Measurements from ENCODE around the gene SNTG2.
"Not testable (repeated sequence)": the region's sequence is repeated elsewhere in the genome, so short reads cannot be mapped to it uniquely, and the experiment has no call there.

Gene SNTG2

GRCh38 chr2:1101011-1101782, 150.5 kb downstream of the SNTG2 start:
- no peak for DNase-seq

GRCh38 chr2:1101982-1102590, 151.4 kb downstream of the SNTG2 start:
- no peak for DNase-seq

GRCh38 chr2:1104364-1104763, 153.7 kb downstream of the SNTG2 start:
- DNase-seq, result no peak

- DNase-seq, result not testable (repeated sequence)
Measured at GRCh38 chr2:1106344-1106743, 155.7 kb downstream of the SNTG2 start.

GRCh38 chr2:1115843-1116539, 165.3 kb downstream of the SNTG2 start:
- no peak for DNase-seq

GRCh38 chr2:1117569-1117968, 166.9 kb downstream of the SNTG2 start:
- no peak for DNase-seq

GRCh38 chr2:1125217-1125616, 174.6 kb downstream of the SNTG2 start:
- DNase-seq, result no peak

GRCh38 chr2:1125633-1126370, 175.2 kb downstream of the SNTG2 start:
- DNase-seq, result no peak

- DNase-seq, result no peak
Measured at GRCh38 chr2:1129982-1130381, 179.3 kb downstream of the SNTG2 start.

- DNase-seq, result no peak
Measured at GRCh38 chr2:1130922-1131321, 180.3 kb downstream of the SNTG2 start.

GRCh38 chr2:1132328-1132969, 181.8 kb downstream of the SNTG2 start:
- peak; percentile 29 to 74 for DNase-seq

- not testable (repeated sequence) for DNase-seq
Measured at GRCh38 chr2:1133896-1134295, 183.2 kb downstream of the SNTG2 start.

- DNase-seq, result no peak
Measured at GRCh38 chr2:1134629-1135028, 184.0 kb downstream of the SNTG2 start.

- peak in 1 of 2 experiments; percentile 33 for DNase-seq
Measured at GRCh38 chr2:1136067-1136466, 185.4 kb downstream of the SNTG2 start.

- no peak for DNase-seq
Measured at GRCh38 chr2:1136846-1137245, 186.2 kb downstream of the SNTG2 start.

GRCh38 chr2:1137264-1137663, 186.6 kb downstream of the SNTG2 start:
- no peak for DNase-seq

- DNase-seq, result no peak
Measured at GRCh38 chr2:1137913-1138391, 187.3 kb downstream of the SNTG2 start.

GRCh38 chr2:1140389-1141003, 189.8 kb downstream of the SNTG2 start:
- DNase-seq, result peak in 1 of 2 experiments; percentile 46

GRCh38 chr2:1141079-1141478, 190.4 kb downstream of the SNTG2 start:
- DNase-seq, result no peak

GRCh38 chr2:1143129-1143528, 192.5 kb downstream of the SNTG2 start:
- DNase-seq, result no peak

- DNase-seq, result no peak
Measured at GRCh38 chr2:1147873-1148612, 197.4 kb downstream of the SNTG2 start.

Measured in NCI-H524 (cell line).